Calu3 (cell line): ENCODE results near the gene BCR. TPM values are rescaled to one million over a fixed set of nuclear protein-coding genes. Genes with fewer than 3 reads are reported as not detected.

Source experiments
- Bru-seq: library from RNA; stranded (reverse); fragments of 400-500 nt; gene quantifications from one replicate; lab custom pipeline; 2021; lab: Mats Ljungman, UMichigan
- BruChase-seq, 2 experiments: library from RNA; stranded (reverse); fragments of 400-500 nt; gene quantifications; one replicate each; lab custom pipeline; 2021; lab: Mats Ljungman, UMichigan
- BruUV-seq: library from RNA; stranded (reverse); fragments of 400-500 nt; replicated peaks from 2 replicates; lab custom pipeline; 2021; lab: Mats Ljungman, UMichigan
- CTCF ChIA-PET: fragments of 300-600 bp; sonication (Branson Sonifier 250); formaldehyde crosslinking; loops from one replicate; lab custom pipeline; 2022; ENCODE audit warnings: antibody characterized with exemption; lab: Charles Lee
- DNase-seq: peaks from one replicate; pipeline ENCODE4 v3.0.0; 2022
- H3K27ac Mint-ChIP-seq: one replicate; pipeline ENCODE4 v1.8.0; 2022; ENCODE audit warnings: mixed read lengths; ENCODE audit not compliant: unreplicated experiment
- H3K27me3 Mint-ChIP-seq: one replicate; pipeline ENCODE4 v1.8.0; 2022; ENCODE audit warnings: mixed read lengths; ENCODE audit not compliant: unreplicated experiment
- H3K36me3 Mint-ChIP-seq: one replicate; pipeline ENCODE4 v1.8.0; 2022; ENCODE audit warnings: mild to moderate bottlenecking, moderate library complexity, mixed read lengths; ENCODE audit not compliant: insufficient read depth, unreplicated experiment
- H3K4me1 Mint-ChIP-seq: one replicate; pipeline ENCODE4 v1.8.0; 2022; ENCODE audit warnings: mild to moderate bottlenecking, low read depth, mixed read lengths; ENCODE audit not compliant: unreplicated experiment
- H3K4me3 Mint-ChIP-seq: one replicate; pipeline ENCODE4 v1.8.0; 2022; ENCODE audit warnings: mild to moderate bottlenecking, low read depth, moderate library complexity, mixed read lengths; ENCODE audit not compliant: unreplicated experiment
- H3K9me3 Mint-ChIP-seq: one replicate; pipeline ENCODE4 v1.8.0; 2022; ENCODE audit warnings: low read depth, mixed read lengths; ENCODE audit not compliant: unreplicated experiment
- intact Hi-C: fragments of 100-400 bp; cut with micrococcal nuclease; formaldehyde crosslinking; loops from one replicate; pipeline ENCODE4 v1.10.0; 2022; ENCODE audit not compliant: unreplicated experiment
- long read RNA-seq: library from polyadenylated mRNA; stranded (forward); transcript quantifications from one replicate; pipeline ENCODE4 v2.0.0, GENCODE V29; 2022
- total RNA-seq: library from RNA; stranded (reverse); gene quantifications from 2 replicates; pipeline ENCODE4 v1.2.3, GENCODE V29; 2022
- TF ChIP-seq, protein P1 (sequence below): fragments of 200-600 bp; IDR thresholded peaks from one replicate; pipeline ENCODE4 v1.8.0; 2022; ENCODE audit warnings: antibody characterized with exemption; ENCODE audit not compliant: unreplicated experiment

BCR gene
- total RNA-seq (83.6 and 91.0 TPM in 2 replicates), Bru-seq, nascent RNA (percentile 76 among the genes with signal in this experiment), BruChase-seq, experiment 1, labeled RNA remaining after a 6-hour chase (percentile 77 among the genes with signal in this experiment), BruChase-seq, experiment 2, labeled RNA remaining after a 2-hour chase (percentile 67 among the genes with signal in this experiment)
- long read RNA-seq, full-length matches to known transcripts, result 14 of 46 reads
- long read RNA-seq, partial matches to known transcripts, result 17 of 46 reads
- long read RNA-seq, other reads (novel, unspliced or antisense), result 15 of 46 reads

DNA sequence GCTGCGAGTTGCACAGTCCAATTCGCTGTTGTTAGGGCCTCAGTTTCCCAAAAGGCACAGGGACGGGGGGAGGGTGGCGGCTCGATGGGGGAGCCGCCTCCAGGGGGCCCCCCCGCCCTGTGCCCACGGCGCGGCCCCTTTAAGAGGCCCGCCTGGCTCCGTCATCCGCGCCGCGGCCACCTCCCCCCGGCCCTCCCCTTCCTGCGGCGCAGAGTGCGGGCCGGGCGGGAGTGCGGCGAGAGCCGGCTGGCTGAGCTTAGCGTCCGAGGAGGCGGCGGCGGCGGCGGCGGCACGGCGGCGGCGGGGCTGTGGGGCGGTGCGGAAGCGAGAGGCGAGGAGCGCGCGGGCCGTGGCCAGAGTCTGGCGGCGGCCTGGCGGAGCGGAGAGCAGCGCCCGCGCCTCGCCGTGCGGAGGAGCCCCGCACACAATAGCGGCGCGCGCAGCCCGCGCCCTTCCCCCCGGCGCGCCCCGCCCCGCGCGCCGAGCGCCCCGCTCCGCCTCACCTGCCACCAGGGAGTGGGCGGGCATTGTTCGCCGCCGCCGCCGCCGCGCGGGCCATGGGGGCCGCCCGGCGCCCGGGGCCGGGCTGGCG lies at the start of gene BCR:
TSS of gene BCR (plus strand) at position 209 of the 592 bp plus-strand sequence. CDS start 452 bp downstream, outside the sequence.
- no peaks in the 10 kb centered on the region for H3K9me3 Mint-ChIP-seq
- no TSS peak for BruUV-seq
- H3K4me3 Mint-ChIP-seq, result peak within 1 kb of the TSS; percentile 74
- TF ChIP-seq, protein P1, sequence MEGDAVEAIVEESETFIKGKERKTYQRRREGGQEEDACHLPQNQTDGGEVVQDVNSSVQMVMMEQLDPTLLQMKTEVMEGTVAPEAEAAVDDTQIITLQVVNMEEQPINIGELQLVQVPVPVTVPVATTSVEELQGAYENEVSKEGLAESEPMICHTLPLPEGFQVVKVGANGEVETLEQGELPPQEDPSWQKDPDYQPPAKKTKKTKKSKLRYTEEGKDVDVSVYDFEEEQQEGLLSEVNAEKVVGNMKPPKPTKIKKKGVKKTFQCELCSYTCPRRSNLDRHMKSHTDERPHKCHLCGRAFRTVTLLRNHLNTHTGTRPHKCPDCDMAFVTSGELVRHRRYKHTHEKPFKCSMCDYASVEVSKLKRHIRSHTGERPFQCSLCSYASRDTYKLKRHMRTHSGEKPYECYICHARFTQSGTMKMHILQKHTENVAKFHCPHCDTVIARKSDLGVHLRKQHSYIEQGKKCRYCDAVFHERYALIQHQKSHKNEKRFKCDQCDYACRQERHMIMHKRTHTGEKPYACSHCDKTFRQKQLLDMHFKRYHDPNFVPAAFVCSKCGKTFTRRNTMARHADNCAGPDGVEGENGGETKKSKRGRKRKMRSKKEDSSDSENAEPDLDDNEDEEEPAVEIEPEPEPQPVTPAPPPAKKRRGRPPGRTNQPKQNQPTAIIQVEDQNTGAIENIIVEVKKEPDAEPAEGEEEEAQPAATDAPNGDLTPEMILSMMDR, result peak; percentile 21
- CTCF ChIA-PET, result interaction anchor here (0.6 to 6.0 kb wide), 7 partner anchors 35 to 205 kb away, joined by 3 to 109 read pairs (median 4); partner anchors contain the start of gene RAB36
- peaks cover 71% of the 10 kb centered on the region for H3K36me3 Mint-ChIP-seq
- DNase-seq, result peak; percentile 78
- intact Hi-C loops, result loop anchor here (10.0 kb wide), 1 partner anchor 64 kb away; no protein-coding TSS in a partner anchor
- H3K27me3 Mint-ChIP-seq, result no peaks in the 10 kb centered on the region
- H3K27ac Mint-ChIP-seq, result peak within 1 kb of the TSS; percentile 77
- peaks cover 63% of the 10 kb centered on the region for H3K4me1 Mint-ChIP-seq

- intact Hi-C loops, result no loop called here
- no peaks in the 10 kb centered on the region for H3K9me3 Mint-ChIP-seq
- TF ChIP-seq, protein P1, result no peak
- no peaks in the 10 kb centered on the region for H3K36me3 Mint-ChIP-seq
- no peak overlapping the region for H3K27ac Mint-ChIP-seq
- CTCF ChIA-PET, result interaction anchor here (0.6 to 2.8 kb wide), 2 partner anchors 171 to 439 kb away, joined by 3 to 11 read pairs; no protein-coding TSS in a partner anchor
- no peaks in the 10 kb centered on the region for H3K4me1 Mint-ChIP-seq
- H3K4me3 Mint-ChIP-seq, result no peak overlapping the region
- H3K27me3 Mint-ChIP-seq, result peaks cover 14% of the 10 kb centered on the region
- no TSS peak for BruUV-seq
- DNase-seq, result no peak
Measured at GRCh38 chr22:23130697-23131096, 49.6 kb upstream of the BCR start.

- no peaks in the 10 kb centered on the region for H3K36me3 Mint-ChIP-seq
- intact Hi-C loops, result no loop called here
- no peaks in the 10 kb centered on the region for H3K9me3 Mint-ChIP-seq
- no peak overlapping the region for H3K27ac Mint-ChIP-seq
- DNase-seq, result no peak
- no peaks in the 10 kb centered on the region for H3K4me1 Mint-ChIP-seq
- H3K27me3 Mint-ChIP-seq, result peaks cover 14% of the 10 kb centered on the region
- TF ChIP-seq, protein P1, result no peak
- H3K4me3 Mint-ChIP-seq, result no peak overlapping the region
- no TSS peak for BruUV-seq
- CTCF ChIA-PET, result interaction anchor here (2.8 kb wide), 1 partner anchor 173 kb away, joined by 11 read pairs; no protein-coding TSS in a partner anchor
Measured at GRCh38 chr22:23131931-23132330, 48.4 kb upstream of the BCR start.

DNA sequence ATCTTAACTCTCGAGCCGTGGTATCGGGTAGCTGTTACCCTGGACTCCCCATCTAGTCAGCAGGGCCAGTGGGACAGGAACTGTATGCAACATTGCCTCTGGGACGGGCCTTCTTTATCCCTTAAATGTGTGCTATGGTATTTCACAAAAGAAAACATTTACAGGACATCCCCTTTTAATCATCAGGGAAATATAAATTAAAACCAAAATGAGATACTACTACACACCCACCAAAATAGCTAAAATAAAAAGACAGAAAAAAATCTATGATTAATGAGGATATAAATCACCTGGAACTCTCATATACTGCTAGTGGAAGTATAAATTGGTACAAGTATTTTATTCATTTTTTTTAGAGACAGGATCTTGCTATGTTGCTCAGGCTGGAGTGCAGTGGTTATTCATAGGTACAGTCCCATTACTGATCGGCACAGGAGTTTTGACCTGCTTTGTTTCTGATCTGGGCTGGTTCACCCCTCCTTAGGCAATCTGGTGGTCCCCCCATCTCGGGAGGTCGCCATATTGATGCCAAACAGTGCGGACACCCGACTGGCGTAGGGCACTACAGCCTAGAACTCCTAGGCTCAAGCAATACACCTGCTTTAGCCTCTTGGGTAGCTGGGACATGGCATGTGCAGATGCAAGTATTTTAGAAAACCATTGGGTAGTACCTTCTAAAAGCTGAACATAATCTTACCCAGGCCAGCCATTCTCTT lies 47.8 kb upstream of the BCR start:
- intact Hi-C loops, result no loop called here
- CTCF ChIA-PET, result interaction anchor here (0.6 to 2.8 kb wide), 2 partner anchors 10 to 173 kb away, joined by 5 to 11 read pairs; partner anchors contain the start of gene RSPH14
- BruUV-seq, result no TSS peak
- TF ChIP-seq, protein P1, result no peak
- no peak overlapping the region for H3K4me3 Mint-ChIP-seq
- H3K27me3 Mint-ChIP-seq, result peaks cover 14% of the 10 kb centered on the region
- DNase-seq, result no peak
- H3K27ac Mint-ChIP-seq, result no peak overlapping the region
- H3K36me3 Mint-ChIP-seq, result no peaks in the 10 kb centered on the region
- no peaks in the 10 kb centered on the region for H3K9me3 Mint-ChIP-seq
- no peaks in the 10 kb centered on the region for H3K4me1 Mint-ChIP-seq
